ENCODE results near the gene CDC123.

DNA sequence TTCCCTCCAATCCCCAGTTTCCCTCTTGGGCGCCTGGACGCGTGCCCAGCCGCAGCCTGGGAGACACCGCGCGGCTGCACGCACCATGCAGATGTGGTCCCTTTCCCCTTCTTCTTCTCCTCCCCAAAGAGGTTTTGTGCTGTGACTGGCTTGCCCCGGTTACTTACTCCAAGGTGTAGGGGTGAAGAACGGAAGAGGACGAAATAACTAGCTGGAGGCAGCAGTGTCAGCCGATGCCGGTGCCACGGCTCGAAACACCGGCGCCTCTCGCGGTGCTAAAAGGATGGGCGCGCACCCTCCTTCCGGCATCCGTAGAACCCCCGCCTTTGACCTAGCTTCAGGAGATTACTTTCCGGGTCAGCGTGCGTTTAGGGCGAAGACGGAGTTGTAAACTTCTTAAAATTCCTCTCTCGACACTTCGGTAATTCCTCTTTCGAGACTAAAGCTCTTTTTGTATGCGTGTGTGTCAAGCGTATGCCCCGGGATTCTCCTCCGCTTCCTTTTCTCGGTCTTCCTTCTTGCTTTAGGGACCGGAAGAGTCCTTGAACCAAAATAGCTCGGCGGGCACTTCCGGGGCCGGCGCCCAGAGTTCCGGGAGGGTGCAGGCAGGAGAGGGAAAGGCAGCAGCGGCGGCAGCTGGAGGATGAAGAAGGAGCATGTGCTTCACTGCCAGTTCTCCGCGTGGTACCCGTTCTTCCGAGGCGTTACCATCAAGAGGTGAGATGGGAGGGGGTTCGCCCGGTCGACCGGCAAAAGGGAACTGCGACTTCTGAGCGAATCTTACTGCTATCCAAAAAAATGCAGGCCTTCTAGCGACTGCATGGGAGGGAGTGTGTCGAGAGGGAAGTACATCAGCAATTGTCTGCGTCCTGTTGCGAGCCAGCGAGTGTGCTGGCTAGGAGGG, at the start of gene CDC123, which contains the start of gene NUDT5:
- TF ChIP-seq, protein P1, sequence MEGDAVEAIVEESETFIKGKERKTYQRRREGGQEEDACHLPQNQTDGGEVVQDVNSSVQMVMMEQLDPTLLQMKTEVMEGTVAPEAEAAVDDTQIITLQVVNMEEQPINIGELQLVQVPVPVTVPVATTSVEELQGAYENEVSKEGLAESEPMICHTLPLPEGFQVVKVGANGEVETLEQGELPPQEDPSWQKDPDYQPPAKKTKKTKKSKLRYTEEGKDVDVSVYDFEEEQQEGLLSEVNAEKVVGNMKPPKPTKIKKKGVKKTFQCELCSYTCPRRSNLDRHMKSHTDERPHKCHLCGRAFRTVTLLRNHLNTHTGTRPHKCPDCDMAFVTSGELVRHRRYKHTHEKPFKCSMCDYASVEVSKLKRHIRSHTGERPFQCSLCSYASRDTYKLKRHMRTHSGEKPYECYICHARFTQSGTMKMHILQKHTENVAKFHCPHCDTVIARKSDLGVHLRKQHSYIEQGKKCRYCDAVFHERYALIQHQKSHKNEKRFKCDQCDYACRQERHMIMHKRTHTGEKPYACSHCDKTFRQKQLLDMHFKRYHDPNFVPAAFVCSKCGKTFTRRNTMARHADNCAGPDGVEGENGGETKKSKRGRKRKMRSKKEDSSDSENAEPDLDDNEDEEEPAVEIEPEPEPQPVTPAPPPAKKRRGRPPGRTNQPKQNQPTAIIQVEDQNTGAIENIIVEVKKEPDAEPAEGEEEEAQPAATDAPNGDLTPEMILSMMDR (IDR thresholded peaks at IDR 0.05) = no peak
- peak; percentile 13 to 39 for TF ChIP-seq POLR2A (IDR thresholded peaks at IDR 0.05)

All from adrenal gland (tissue), 5 donors.